ENCODE results near the gene CPED1.

DNA sequence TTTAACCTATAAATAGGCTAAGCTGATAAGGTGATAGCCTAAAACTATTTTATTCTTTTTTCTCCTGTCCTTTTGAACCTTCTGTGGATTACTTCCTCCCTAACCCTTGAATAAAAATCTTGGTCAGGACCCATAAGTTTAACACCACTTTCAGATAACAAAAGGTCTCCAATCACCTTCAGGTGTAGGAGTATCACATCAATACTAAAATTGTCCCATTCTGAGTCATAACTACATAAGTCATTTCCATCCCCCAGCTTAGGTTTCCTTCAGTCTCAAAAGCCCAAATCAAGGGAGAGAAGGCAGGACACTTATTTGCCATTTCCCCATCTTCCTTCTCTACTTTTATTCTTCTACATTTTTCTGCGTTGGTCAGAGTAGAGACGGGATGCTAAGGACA, 283.4 kb downstream of the CPED1 start:
- TF ChIP-seq, protein P1, sequence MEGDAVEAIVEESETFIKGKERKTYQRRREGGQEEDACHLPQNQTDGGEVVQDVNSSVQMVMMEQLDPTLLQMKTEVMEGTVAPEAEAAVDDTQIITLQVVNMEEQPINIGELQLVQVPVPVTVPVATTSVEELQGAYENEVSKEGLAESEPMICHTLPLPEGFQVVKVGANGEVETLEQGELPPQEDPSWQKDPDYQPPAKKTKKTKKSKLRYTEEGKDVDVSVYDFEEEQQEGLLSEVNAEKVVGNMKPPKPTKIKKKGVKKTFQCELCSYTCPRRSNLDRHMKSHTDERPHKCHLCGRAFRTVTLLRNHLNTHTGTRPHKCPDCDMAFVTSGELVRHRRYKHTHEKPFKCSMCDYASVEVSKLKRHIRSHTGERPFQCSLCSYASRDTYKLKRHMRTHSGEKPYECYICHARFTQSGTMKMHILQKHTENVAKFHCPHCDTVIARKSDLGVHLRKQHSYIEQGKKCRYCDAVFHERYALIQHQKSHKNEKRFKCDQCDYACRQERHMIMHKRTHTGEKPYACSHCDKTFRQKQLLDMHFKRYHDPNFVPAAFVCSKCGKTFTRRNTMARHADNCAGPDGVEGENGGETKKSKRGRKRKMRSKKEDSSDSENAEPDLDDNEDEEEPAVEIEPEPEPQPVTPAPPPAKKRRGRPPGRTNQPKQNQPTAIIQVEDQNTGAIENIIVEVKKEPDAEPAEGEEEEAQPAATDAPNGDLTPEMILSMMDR (conservative IDR thresholded peaks at IDR 0.05; ENCODE audit: low read depth in 2 of 2), result no peak
- TF ChIP-seq POLR2AphosphoS5 (IDR thresholded peaks at IDR 0.05; ENCODE audit: low read depth) (no peak), EZH2 (IDR thresholded peaks at IDR 0.05; ENCODE audit: low read depth, unreplicated experiment) (no peak), ETS1 (IDR thresholded peaks at IDR 0.05) (no peak), NANOG (IDR thresholded peaks at IDR 0.05; ENCODE audit: borderline replicate concordance) (no peak), STAT1 (IDR thresholded peaks at IDR 0.05; ENCODE audit: unreplicated experiment) (no peak), JUNB (IDR thresholded peaks at IDR 0.05; ENCODE audit: unreplicated experiment) (no peak), EZH2phosphoT487 (IDR thresholded peaks at IDR 0.05; ENCODE audit: unreplicated experiment) (no peak), CREB1 (CRISPR knock-in tag; IDR thresholded peaks at IDR 0.05; ENCODE audit: low read depth) (no peak), ZNF331 (CRISPR knock-in tag; IDR thresholded peaks at IDR 0.05; ENCODE audit: low read depth) (no peak), ZNF114 (CRISPR knock-in tag; IDR thresholded peaks at IDR 0.05) (no peak)
- TF ChIP-seq, protein P2, sequence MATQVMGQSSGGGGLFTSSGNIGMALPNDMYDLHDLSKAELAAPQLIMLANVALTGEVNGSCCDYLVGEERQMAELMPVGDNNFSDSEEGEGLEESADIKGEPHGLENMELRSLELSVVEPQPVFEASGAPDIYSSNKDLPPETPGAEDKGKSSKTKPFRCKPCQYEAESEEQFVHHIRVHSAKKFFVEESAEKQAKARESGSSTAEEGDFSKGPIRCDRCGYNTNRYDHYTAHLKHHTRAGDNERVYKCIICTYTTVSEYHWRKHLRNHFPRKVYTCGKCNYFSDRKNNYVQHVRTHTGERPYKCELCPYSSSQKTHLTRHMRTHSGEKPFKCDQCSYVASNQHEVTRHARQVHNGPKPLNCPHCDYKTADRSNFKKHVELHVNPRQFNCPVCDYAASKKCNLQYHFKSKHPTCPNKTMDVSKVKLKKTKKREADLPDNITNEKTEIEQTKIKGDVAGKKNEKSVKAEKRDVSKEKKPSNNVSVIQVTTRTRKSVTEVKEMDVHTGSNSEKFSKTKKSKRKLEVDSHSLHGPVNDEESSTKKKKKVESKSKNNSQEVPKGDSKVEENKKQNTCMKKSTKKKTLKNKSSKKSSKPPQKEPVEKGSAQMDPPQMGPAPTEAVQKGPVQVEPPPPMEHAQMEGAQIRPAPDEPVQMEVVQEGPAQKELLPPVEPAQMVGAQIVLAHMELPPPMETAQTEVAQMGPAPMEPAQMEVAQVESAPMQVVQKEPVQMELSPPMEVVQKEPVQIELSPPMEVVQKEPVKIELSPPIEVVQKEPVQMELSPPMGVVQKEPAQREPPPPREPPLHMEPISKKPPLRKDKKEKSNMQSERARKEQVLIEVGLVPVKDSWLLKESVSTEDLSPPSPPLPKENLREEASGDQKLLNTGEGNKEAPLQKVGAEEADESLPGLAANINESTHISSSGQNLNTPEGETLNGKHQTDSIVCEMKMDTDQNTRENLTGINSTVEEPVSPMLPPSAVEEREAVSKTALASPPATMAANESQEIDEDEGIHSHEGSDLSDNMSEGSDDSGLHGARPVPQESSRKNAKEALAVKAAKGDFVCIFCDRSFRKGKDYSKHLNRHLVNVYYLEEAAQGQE (IDR thresholded peaks at IDR 0.05; ENCODE audit: unreplicated experiment), result no peak
- TF ChIP-seq, protein P3, sequence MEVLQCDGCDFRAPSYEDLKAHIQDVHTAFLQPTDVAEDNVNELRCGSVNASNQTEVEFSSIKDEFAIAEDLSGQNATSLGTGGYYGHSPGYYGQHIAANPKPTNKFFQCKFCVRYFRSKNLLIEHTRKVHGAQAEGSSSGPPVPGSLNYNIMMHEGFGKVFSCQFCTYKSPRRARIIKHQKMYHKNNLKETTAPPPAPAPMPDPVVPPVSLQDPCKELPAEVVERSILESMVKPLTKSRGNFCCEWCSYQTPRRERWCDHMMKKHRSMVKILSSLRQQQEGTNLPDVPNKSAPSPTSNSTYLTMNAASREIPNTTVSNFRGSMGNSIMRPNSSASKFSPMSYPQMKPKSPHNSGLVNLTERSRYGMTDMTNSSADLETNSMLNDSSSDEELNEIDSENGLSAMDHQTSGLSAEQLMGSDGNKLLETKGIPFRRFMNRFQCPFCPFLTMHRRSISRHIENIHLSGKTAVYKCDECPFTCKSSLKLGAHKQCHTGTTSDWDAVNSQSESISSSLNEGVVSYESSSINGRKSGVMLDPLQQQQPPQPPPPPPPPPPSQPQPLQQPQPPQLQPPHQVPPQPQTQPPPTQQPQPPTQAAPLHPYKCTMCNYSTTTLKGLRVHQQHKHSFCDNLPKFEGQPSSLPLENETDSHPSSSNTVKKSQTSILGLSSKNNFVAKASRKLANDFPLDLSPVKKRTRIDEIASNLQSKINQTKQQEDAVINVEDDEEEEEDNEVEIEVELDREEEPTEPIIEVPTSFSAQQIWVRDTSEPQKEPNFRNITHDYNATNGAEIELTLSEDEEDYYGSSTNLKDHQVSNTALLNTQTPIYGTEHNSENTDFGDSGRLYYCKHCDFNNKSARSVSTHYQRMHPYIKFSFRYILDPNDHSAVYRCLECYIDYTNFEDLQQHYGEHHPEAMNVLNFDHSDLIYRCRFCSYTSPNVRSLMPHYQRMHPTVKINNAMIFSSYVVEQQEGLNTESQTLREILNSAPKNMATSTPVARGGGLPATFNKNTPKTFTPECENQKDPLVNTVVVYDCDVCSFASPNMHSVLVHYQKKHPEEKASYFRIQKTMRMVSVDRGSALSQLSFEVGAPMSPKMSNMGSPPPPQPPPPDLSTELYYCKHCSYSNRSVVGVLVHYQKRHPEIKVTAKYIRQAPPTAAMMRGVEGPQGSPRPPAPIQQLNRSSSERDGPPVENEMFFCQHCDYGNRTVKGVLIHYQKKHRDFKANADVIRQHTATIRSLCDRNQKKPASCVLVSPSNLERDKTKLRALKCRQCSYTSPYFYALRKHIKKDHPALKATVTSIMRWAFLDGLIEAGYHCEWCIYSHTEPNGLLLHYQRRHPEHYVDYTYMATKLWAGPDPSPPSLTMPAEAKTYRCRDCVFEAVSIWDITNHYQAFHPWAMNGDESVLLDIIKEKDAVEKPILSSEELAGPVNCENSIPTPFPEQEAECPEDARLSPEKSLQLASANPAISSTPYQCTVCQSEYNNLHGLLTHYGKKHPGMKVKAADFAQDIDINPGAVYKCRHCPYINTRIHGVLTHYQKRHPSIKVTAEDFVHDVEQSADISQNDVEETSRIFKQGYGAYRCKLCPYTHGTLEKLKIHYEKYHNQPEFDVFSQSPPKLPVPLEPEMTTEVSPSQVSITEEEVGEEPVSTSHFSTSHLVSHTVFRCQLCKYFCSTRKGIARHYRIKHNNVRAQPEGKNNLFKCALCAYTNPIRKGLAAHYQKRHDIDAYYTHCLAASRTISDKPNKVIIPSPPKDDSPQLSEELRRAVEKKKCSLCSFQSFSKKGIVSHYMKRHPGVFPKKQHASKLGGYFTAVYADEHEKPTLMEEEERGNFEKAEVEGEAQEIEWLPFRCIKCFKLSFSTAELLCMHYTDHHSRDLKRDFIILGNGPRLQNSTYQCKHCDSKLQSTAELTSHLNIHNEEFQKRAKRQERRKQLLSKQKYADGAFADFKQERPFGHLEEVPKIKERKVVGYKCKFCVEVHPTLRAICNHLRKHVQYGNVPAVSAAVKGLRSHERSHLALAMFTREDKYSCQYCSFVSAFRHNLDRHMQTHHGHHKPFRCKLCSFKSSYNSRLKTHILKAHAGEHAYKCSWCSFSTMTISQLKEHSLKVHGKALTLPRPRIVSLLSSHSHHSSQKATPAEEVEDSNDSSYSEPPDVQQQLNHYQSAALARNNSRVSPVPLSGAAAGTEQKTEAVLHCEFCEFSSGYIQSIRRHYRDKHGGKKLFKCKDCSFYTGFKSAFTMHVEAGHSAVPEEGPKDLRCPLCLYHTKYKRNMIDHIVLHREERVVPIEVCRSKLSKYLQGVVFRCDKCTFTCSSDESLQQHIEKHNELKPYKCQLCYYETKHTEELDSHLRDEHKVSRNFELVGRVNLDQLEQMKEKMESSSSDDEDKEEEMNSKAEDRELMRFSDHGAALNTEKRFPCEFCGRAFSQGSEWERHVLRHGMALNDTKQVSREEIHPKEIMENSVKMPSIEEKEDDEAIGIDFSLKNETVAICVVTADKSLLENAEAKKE (CRISPR knock-in tag; IDR thresholded peaks at IDR 0.05), result no peak

Measured in GM23338 (cell line).